Measurements from ENCODE around the gene LRRC70. TPM values are rescaled to one million over a fixed set of nuclear protein-coding genes. Genes with fewer than 3 reads are reported as not detected.
"Not testable (repeated sequence)": the region's sequence is repeated elsewhere in the genome, so short reads cannot be mapped to it uniquely, and the experiment has no call there.

The LRRC70 gene
- total RNA-seq, 2 donors from 2014 or later = 0.86 to 1.5 TPM

DNA sequence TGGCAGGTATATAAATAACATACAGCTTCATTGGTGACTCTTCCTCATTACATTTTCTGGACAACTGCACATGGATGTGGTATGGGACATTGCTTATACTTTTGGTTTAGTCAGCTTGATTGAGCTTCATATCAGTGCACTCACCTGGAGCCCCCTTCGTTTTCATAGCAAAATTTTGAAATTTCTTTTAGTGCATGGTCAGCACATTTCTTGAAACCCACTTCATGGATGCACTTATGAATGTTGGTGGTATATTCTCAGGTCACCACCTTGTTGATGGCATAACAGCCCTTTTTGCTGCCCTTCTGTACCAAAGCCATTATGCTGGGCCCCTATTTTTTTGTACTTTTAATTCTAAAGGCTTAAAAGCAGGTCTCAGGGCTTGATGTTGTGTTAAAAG is 16.7 kb upstream of the LRRC70 start:
- H3K4me1 Mint-ChIP-seq (ENCODE audit: low read depth) = no peaks in the 10 kb centered on the region
- no peaks in the 10 kb centered on the region for H3K27me3 Mint-ChIP-seq (ENCODE audit: low read depth)
- peaks cover 10 to 25% of the 10 kb centered on the region in 2 donors for H3K36me3 Mint-ChIP-seq (ENCODE audit: insufficient read depth in 2 of 2)
- no peak overlapping the region for H3K27ac Mint-ChIP-seq
- H3K4me3 Mint-ChIP-seq = no peak overlapping the region
- DNase-seq = no peak
- no peak for ATAC-seq (replicated peaks in 1 of 2)
- peaks cover 3% of the 10 kb centered on the region in 2 donors for H3K9me3 Mint-ChIP-seq

DNA sequence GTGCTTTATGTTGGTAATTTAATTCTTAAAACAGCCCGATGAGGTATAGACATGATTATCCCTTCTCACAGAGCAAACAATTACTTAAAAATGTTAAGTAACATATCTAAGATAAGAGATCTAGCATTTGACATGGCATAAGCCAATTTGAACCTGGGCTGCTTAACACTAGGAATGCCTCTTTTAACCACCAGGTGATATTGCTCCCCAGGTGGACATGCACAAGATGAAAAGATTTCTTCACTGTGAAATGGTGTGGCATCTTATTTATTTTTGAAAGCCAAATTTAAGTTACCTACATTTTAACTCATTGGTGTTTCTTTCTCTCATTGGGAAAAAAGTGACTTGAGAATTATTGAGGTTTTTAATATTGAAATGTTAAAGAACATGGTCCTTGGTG is 15.8 kb upstream of the LRRC70 start:
- peaks cover 6 to 8% of the 10 kb centered on the region in 2 donors for H3K9me3 Mint-ChIP-seq
- DNase-seq = no peak
- H3K27me3 Mint-ChIP-seq (ENCODE audit: low read depth) = no peaks in the 10 kb centered on the region
- no peak overlapping the region for H3K4me3 Mint-ChIP-seq
- ATAC-seq (replicated peaks in 1 of 2) = no peak
- peaks cover 17 to 33% of the 10 kb centered on the region in 2 donors for H3K36me3 Mint-ChIP-seq (ENCODE audit: insufficient read depth in 2 of 2)
- no peaks in the 10 kb centered on the region for H3K4me1 Mint-ChIP-seq (ENCODE audit: low read depth)
- no peak overlapping the region for H3K27ac Mint-ChIP-seq

DNA sequence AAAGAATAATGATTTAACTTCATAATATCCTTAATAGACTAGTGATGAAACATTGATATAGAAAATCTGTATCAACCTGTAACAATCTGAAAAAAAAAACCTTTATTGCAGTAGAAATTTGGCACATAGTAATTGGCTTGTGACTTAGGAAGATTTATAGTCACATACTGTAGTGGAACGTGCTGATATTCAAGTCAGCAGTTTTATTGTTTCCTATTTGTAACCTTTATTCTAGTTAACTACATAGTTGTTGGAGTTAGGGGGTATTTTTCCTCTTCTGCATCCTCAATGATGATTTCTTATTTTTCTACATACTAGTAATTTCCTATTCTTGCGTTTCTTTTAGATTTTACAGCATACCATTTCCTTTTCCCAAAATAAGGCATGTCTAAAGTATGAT is 14.5 kb upstream of the LRRC70 start:
- no peak overlapping the region for H3K4me3 Mint-ChIP-seq
- peaks cover 9 to 11% of the 10 kb centered on the region in 2 donors for H3K9me3 Mint-ChIP-seq
- no peak for ATAC-seq (replicated peaks in 1 of 2)
- no peak for DNase-seq
- H3K4me1 Mint-ChIP-seq (ENCODE audit: low read depth) = peaks cover 4% of the 10 kb centered on the region
- H3K27ac Mint-ChIP-seq = no peak overlapping the region
- H3K36me3 Mint-ChIP-seq (ENCODE audit: insufficient read depth in 2 of 2) = peaks cover 23 to 42% of the 10 kb centered on the region in 2 donors
- no peaks in the 10 kb centered on the region for H3K27me3 Mint-ChIP-seq (ENCODE audit: low read depth)

DNA sequence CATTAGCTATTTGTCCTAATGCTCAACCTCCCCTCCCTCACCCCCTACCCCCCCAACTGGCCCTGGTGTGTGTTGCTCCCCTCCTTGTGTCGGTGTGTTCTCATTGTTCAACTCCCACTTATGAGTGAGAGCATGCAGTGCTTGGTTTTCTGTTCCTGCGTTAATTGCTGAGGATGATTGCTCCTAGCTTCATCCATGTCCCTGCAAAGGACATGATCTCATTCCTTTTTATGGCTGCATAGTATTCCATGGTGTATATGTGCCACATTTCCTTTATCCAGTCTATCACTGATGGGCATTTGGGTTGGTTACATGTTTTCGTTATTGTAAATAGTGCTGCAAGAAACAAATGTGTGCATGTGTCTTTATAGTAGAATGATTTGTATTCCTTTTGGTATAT is 12.9 kb upstream of the LRRC70 start:
- Mint-ChIP-seq H3K36me3 (ENCODE audit: insufficient read depth in 2 of 2) (peaks cover 26 to 45% of the 10 kb centered on the region in 2 donors), H3K4me1 (ENCODE audit: low read depth) (peaks cover 21% of the 10 kb centered on the region), H3K9me3 (peaks cover 10 to 13% of the 10 kb centered on the region in 2 donors)
- not testable (repeated sequence) for H3K27ac Mint-ChIP-seq; H3K4me3 Mint-ChIP-seq; ATAC-seq (replicated peaks in 1 of 2); H3K27me3 Mint-ChIP-seq (ENCODE audit: low read depth); DNase-seq

DNA sequence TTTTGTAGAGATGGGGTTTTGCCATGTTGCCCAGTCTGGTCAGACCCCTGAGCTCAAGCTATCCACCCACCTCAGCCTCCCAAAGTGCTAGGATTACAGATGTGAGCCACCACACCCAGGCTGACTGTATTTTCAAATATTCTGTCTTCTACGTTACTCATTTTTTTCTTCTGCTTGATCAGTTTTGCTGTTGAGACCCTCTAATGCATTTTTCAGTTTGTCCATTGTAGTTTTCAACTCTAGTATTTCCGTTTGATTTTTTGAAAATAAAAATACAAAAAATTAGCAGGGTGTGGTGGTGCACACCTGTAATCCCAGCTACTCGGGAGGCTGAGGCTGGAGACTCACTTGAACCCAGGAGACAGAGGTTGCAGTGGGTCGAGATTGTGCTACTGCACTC is 10.5 kb upstream of the LRRC70 start:
- Mint-ChIP-seq H3K36me3 (ENCODE audit: insufficient read depth in 2 of 2) (peaks cover 26 to 44% of the 10 kb centered on the region in 2 donors), H3K27ac (no peak overlapping the region), H3K27me3 (ENCODE audit: low read depth) (no peaks in the 10 kb centered on the region), H3K9me3 (peaks cover 10 to 13% of the 10 kb centered on the region in 2 donors), H3K4me3 (no peak overlapping the region), H3K4me1 (ENCODE audit: low read depth) (peaks cover 21% of the 10 kb centered on the region)
- ATAC-seq (replicated peaks in 1 of 2) = no peak
- DNase-seq = no peak

DNA sequence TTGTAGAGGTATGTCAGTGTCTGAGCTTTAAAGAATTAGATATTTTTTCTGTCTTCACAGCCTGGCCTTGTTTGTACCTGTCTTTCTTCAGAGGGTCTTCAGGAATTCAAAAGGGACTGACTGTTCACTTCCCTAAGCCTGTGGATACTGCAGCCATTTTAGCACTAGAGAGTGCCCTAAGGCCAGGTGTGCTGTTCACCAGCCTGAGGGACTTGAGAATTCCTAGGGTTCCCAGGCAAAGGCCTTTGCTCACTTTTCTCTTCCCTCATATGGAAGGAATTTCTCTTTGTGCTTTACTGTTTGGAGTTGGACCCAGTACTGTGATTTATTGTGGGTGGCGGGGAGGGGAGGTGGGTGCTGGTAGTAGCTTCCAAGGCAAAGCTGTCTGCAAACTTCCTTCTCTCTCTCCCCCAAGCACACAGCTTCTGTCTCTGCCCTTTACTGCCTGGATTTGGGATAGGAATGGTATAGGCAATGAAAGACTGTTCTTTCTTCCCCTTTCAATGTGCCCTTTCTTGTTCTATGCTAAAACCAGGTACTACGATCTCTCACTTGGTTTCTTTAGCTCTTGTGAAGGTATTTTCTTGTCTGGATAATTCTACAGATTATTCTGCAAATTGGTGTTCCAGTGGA is 9.7 kb upstream of the LRRC70 start:
- Mint-ChIP-seq H3K4me1 (ENCODE audit: low read depth) (peaks cover 21% of the 10 kb centered on the region), H3K4me3 (peak overlapping the region in 1 of 2 donors; percentile 71), H3K36me3 (ENCODE audit: insufficient read depth in 2 of 2) (peaks cover 26 to 44% of the 10 kb centered on the region in 2 donors), H3K9me3 (peaks cover 10 to 13% of the 10 kb centered on the region in 2 donors), H3K27me3 (ENCODE audit: low read depth) (no peaks in the 10 kb centered on the region), H3K27ac (peak overlapping the region; percentile 58)
- DNase-seq = no peak
- ATAC-seq (replicated peaks in 1 of 2) = no peak

DNA sequence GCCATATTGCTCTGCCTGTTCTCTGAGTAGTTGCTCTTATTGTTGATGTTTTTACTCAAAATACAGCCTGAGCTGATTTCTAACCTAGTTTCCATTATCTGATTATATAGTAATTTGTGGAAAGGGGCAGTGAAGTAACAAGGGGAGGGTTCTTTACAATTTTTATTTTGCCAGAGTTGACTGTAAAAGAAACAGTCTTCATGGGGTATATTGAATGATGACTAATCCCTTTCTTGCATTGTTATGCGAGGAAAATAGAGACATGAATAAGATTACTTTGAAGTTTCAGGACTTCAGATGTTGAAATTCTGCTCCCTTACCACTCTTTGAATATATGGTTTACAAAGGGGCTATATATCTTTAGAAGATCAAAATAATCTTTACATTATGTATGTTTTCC is 9.1 kb upstream of the LRRC70 start:
- ATAC-seq (replicated peaks in 1 of 2) (peak; percentile 85 to 92), DNase-seq (no peak)
- Mint-ChIP-seq H3K4me3 (peak overlapping the region in 1 of 2 donors; percentile 71), H3K9me3 (peaks cover 10 to 13% of the 10 kb centered on the region in 2 donors), H3K4me1 (ENCODE audit: low read depth) (peaks cover 27% of the 10 kb centered on the region), H3K27me3 (ENCODE audit: low read depth) (no peaks in the 10 kb centered on the region), H3K27ac (peak overlapping the region; percentile 58), H3K36me3 (ENCODE audit: insufficient read depth in 2 of 2) (peaks cover 25 to 42% of the 10 kb centered on the region in 2 donors)

DNA sequence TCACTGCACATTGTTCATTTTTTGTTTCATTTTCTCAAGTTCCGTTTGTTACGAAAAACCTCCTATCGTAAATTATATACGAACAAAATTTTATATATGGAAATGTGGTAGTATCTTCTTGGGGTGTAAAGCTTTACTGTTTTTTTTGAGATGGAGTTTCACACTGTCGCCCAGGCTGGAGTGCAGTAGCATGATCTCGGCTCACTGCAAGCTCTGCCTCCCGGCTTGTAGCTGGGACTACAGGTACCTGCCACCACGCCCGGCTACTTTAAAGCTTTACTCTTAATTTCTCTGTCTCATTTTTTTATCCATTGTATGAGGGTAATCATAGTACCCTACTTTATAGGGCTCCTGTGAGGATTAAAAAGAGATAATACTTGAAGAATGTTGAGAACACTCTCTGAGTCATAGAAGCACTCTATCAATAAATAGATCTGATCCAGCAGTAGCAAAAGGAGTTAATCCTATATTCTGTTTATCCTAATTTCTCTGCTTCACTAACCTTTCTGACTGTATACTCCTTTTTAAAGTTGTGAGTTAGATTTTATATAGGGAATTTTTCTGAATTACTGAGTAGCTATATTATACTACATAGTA is 5.6 kb upstream of the LRRC70 start:
- H3K27me3 Mint-ChIP-seq (ENCODE audit: low read depth) = no peaks in the 10 kb centered on the region
- peaks cover 8 to 13% of the 10 kb centered on the region in 2 donors for H3K36me3 Mint-ChIP-seq (ENCODE audit: insufficient read depth in 2 of 2)
- H3K9me3 Mint-ChIP-seq = peaks cover 3 to 5% of the 10 kb centered on the region in 2 donors
- ATAC-seq (replicated peaks in 1 of 2) = no peak
- H3K27ac Mint-ChIP-seq = no peak overlapping the region
- no peak for DNase-seq
- no peak overlapping the region for H3K4me3 Mint-ChIP-seq
- H3K4me1 Mint-ChIP-seq (ENCODE audit: low read depth) = peaks cover 56% of the 10 kb centered on the region

DNA sequence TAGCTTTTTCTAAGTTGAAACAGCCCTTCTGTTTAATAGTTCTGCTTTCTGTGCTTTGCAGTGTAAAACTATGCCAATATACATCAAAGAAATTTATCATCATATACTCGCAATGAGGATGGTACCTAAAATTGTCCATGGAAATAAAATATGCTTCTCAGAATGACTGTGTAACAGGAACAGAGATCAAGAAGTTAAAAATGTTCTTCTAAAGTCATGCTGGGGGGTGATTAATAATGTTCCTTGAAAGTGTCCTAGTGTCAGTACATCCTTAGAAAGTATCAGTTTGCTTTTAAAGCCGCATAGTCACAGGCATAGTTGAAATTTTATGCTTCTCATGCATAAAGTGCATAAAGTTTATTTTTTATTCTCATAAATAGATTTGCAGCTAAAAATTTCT is 4.0 kb upstream of the LRRC70 start:
- peak; percentile 22 to 48 for ATAC-seq (replicated peaks in 1 of 2)
- Mint-ChIP-seq H3K9me3 (no peaks in the 10 kb centered on the region), H3K4me3 (peak overlapping the region in 1 of 2 donors; percentile 34), H3K4me1 (ENCODE audit: low read depth) (peaks cover 54% of the 10 kb centered on the region), H3K36me3 (ENCODE audit: insufficient read depth in 2 of 2) (peaks cover 0 to 1% of the 10 kb centered on the region in 2 donors), H3K27me3 (ENCODE audit: low read depth) (no peaks in the 10 kb centered on the region), H3K27ac (peak overlapping the region; percentile 31)
- DNase-seq = no peak

DNA sequence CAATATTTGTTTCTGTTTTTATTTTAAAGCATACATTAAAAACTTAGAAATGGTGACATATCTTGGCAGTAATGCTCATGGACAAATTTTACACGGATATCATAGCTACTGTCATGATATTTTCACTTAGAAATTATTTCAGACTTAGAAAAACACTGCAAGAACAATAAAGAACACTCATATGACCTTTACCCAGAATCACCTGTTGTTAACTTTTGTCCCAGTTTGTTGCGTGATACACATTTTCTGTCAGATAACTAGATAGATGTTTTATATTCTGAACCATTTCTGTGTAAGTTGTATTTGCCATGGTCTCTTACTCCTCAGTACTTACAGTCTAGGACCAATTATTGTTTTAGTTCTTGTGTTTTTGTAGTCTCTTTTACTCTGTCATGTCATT is 3.6 kb upstream of the LRRC70 start:
- no peak for ATAC-seq (replicated peaks in 1 of 2)
- no peak overlapping the region for H3K4me3 Mint-ChIP-seq
- no peak for DNase-seq
- peaks cover 50% of the 10 kb centered on the region for H3K4me1 Mint-ChIP-seq (ENCODE audit: low read depth)
- H3K9me3 Mint-ChIP-seq = no peaks in the 10 kb centered on the region
- H3K36me3 Mint-ChIP-seq (ENCODE audit: insufficient read depth in 2 of 2) = peaks cover 0 to 1% of the 10 kb centered on the region in 2 donors
- no peak overlapping the region for H3K27ac Mint-ChIP-seq
- no peaks in the 10 kb centered on the region for H3K27me3 Mint-ChIP-seq (ENCODE audit: low read depth)

DNA sequence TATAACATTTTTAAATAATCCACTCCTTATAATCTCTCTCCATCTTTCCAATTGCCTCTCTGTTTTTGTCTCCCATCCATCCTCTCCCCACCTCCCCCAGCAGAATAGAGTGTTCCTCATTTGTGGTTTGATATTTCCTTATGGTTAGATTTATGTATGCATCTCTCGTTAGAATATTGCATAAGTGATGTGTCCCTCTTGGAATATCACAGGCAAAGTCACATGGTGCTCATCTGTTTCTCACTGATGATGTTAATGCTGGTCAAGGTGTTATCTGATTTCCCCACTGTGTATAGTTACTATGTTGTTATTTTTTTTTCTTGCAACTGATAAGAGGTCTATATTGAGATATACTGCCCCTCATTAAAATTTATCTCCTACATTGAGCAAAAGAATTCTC is 3.1 kb upstream of the LRRC70 start:
- no peak overlapping the region for H3K4me3 Mint-ChIP-seq
- H3K27ac Mint-ChIP-seq = no peak overlapping the region
- ATAC-seq (replicated peaks in 1 of 2) (no peak), DNase-seq (no peak)
- H3K36me3 Mint-ChIP-seq (ENCODE audit: insufficient read depth in 2 of 2) = peaks cover 0 to 1% of the 10 kb centered on the region in 2 donors
- H3K4me1 Mint-ChIP-seq (ENCODE audit: low read depth) = peaks cover 45% of the 10 kb centered on the region
- H3K27me3 Mint-ChIP-seq (ENCODE audit: low read depth) = no peaks in the 10 kb centered on the region
- H3K9me3 Mint-ChIP-seq = no peaks in the 10 kb centered on the region

DNA sequence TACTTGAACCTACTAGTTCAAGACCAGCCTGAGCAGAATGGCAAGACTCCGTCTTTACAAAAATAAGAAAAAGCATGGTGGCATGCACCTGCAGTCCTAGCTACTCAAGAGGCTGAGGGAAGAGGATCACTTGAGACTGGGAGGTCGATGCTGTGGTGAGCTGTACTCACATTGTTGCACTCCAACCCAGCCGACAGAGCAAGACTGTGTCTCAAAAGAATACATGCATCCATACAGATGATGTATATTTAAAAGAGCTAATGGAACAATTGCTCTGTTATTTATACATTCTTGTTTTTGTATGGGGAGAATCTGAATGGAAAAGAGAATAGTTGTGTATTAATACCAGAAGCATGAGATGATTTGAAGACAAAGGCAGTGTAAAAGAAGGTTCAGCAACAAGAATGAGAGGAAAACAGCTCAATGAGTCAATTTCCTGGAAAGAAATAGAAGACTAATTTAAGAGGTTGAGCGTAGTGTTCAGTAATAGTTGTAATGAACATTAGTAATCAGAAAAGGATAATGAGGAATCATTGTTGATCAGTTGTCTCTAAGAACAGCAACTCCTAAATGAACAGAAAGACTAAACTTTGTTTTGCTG is 1.9 kb upstream of the LRRC70 start:
- H3K36me3 Mint-ChIP-seq (ENCODE audit: insufficient read depth in 2 of 2) = peaks cover 1 to 2% of the 10 kb centered on the region in 2 donors
- no peaks in the 10 kb centered on the region for H3K27me3 Mint-ChIP-seq (ENCODE audit: low read depth)
- DNase-seq (no peak), ATAC-seq (replicated peaks in 1 of 2) (peak; percentile 44 to 67)
- peaks cover 46% of the 10 kb centered on the region for H3K4me1 Mint-ChIP-seq (ENCODE audit: low read depth)
- H3K27ac Mint-ChIP-seq = peak overlapping the region; percentile 77
- H3K4me3 Mint-ChIP-seq = peak overlapping the region in 1 of 2 donors; percentile 22
- no peaks in the 10 kb centered on the region for H3K9me3 Mint-ChIP-seq

DNA sequence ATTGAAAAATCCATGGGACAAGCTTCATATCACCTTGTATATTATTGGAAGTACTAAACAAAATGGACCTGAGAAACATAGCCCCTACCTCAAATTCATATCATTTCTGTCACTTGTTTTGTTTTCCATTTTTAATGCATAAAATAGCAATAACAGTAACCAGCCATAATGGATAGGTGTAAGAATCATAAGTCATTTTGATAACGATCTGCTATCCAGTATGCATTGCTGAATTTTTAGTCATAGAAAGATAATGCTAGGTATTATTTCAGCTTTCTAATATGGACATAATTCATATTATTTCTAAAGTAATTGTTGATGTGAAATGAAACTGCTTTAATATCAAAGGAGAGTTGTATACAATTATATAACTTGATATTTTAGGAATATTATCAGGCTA is 1.1 kb upstream of the LRRC70 start:
- no peaks in the 10 kb centered on the region for H3K9me3 Mint-ChIP-seq
- DNase-seq (no peak), ATAC-seq (replicated peaks in 1 of 2) (no peak)
- no peaks in the 10 kb centered on the region for H3K27me3 Mint-ChIP-seq (ENCODE audit: low read depth)
- peaks cover 54% of the 10 kb centered on the region for H3K4me1 Mint-ChIP-seq (ENCODE audit: low read depth)
- H3K27ac Mint-ChIP-seq = no peak overlapping the region
- H3K4me3 Mint-ChIP-seq = no peak overlapping the region
- H3K36me3 Mint-ChIP-seq (ENCODE audit: insufficient read depth in 2 of 2) = peaks cover 1 to 2% of the 10 kb centered on the region in 2 donors

Data from activated T-cell treated with anti-CD3 and anti-CD28 coated beads, Interleukin-2, amount 50 U/mL, for 72 hours (primary cell).